Lung (tissue), 12 donors: Measurements from ENCODE around the gene BAIAP2. TPM values are rescaled to one million over a fixed set of nuclear protein-coding genes. Genes with fewer than 3 reads are reported as not detected.

Source experiments
- ATAC-seq: fragments of 200-7000 bp; cut with Tn5 transposase; one replicate; pipeline ENCODE4 v1.9.1; 2020; ENCODE audit warnings: moderate number of reproducible peaks; ENCODE audit not compliant: insufficient read depth, low FRiP score
- DNase-seq, 3 donors: peaks; one replicate each; pipeline ENCODE4 v3.0.0-alpha.2; 2013 to 2017
- H3K27ac ChIP-seq, 2 donors: one replicate each; pipeline ENCODE4 v1.5.1; 2013; ENCODE audit warnings: mild to moderate bottlenecking in 2 of 2, moderate library complexity in 2 of 2, control low read depth in 1 of 2, inconsistent platforms in 1 of 2, low read depth in 1 of 2, low read length in 1 of 2
- H3K27me3 ChIP-seq, 3 donors: one replicate each; pipeline ENCODE4 v1.5.1; 2013; ENCODE audit warnings: low read length in 2 of 3; ENCODE audit not compliant: control insufficient read depth in 3 of 3, insufficient read depth in 3 of 3
- H3K36me3 ChIP-seq, 4 donors: one replicate each; pipeline ENCODE4 v1.5.1; 2013; ENCODE audit warnings: low read length in 4 of 4, mild to moderate bottlenecking in 1 of 4, moderate library complexity in 1 of 4; ENCODE audit not compliant: control insufficient read depth in 4 of 4, insufficient read depth in 4 of 4
- H3K4me1 ChIP-seq, 5 donors: one replicate each; pipeline ENCODE4 v1.5.1; 2013; ENCODE audit warnings: low read length in 5 of 5, mild to moderate bottlenecking in 2 of 5, moderate library complexity in 1 of 5; ENCODE audit not compliant: control insufficient read depth in 5 of 5, insufficient read depth in 5 of 5
- H3K4me3 ChIP-seq: one replicate; pipeline ENCODE4 v1.5.1; 2013; ENCODE audit warnings: mild to moderate bottlenecking, control low read depth, moderate library complexity
- H3K9ac ChIP-seq, 2 donors: one replicate each; pipeline ENCODE4 v1.5.1; 2013; ENCODE audit warnings: low read length in 2 of 2, control low read depth in 1 of 2; ENCODE audit not compliant: insufficient read depth in 1 of 2
- H3K9me3 ChIP-seq, 4 donors: one replicate each; pipeline ENCODE4 v1.5.1; 2013; ENCODE audit warnings: low read length in 3 of 4, mild to moderate bottlenecking in 1 of 4, moderate library complexity in 1 of 4; ENCODE audit not compliant: control insufficient read depth in 4 of 4, insufficient read depth in 3 of 4
- CTCF ChIP-seq: IDR thresholded peaks from 2 replicates; pipeline ENCODE4 v1.5.1; 2012; ENCODE audit warnings: mild to moderate bottlenecking; ENCODE audit errors: control extremely low read depth, extremely low read depth
- WGBS, 2 donors: extraction: QIAGEN DNeasy Blood & Tissue Kit; methylation state at CpG; one replicate each; pipeline ENCODE4 v1.1.7; 2013; 5-methylcytosine and 5-hydroxymethylcytosine counted together
- polyA plus RNA-seq, 2 donors: library from polyadenylated mRNA; stranded (reverse); fragments of 200-250 nt; gene quantifications; one replicate each; pipeline ENCODE4 v1.2.1, GENCODE V29; 2013
- total RNA-seq, 2 donors: library from RNA; depleted of rRNA in 1 of 2; stranded (reverse); fragments of >200 nt in 1 of 2; gene quantifications; one replicate each; pipeline ENCODE4 v1.2.1, GENCODE V29; 2014 to 2021
- donor health status: control.
- donor health status: control.
- donor health status: Bipolar disorder and iron deficiency.
- donor health status: healthy.
- donor health status: DM: yes; HTN: yes; CAD: no.

BAIAP2 gene
- total and polyA plus RNA-seq, 4 donors = 59.2 to 141 (median 77.7) TPM

GRCh38 chr17:81150377-81151077, 115.6 kb downstream of the BAIAP2 start:
- peaks cover 0 to 4% (median 0%) of the 10 kb centered on the region in 4 donors for H3K9me3 ChIP-seq
- no peak overlapping the region for H3K9ac ChIP-seq
- no peak for TF ChIP-seq CTCF
- H3K4me3 ChIP-seq = no peak overlapping the region
- no peaks in the 10 kb centered on the region for H3K27me3 ChIP-seq
- DNase-seq = no peak
- ATAC-seq = no peak
- no peaks in the 10 kb centered on the region for H3K36me3 ChIP-seq
- H3K4me1 ChIP-seq = peaks cover 0 to 7% (median 0%) of the 10 kb centered on the region in 5 donors
- H3K27ac ChIP-seq = peak overlapping the region in 1 of 2 donors; percentile 77
- 36 to 59% methylated on average over 11 to 14 of the region's 14 CpGs for WGBS, 2 donors

- Histone ChIP-seq H3K36me3 (no peaks in the 10 kb centered on the region), H3K9ac (no peak overlapping the region), H3K9me3 (peaks cover 0 to 4% (median 0%) of the 10 kb centered on the region in 4 donors), H3K4me1 (peaks cover 0 to 7% (median 0%) of the 10 kb centered on the region in 5 donors), H3K27me3 (no peaks in the 10 kb centered on the region), H3K27ac (peak overlapping the region in 1 of 2 donors; percentile 35), H3K4me3 (no peak overlapping the region)
- DNase-seq (no peak), ATAC-seq (no peak)
- TF ChIP-seq CTCF = no peak
- 46 to 70% methylated on average over 12 of the region's 13 CpGs for WGBS, 2 donors
These were observed 116.3 kb downstream of the BAIAP2 start for GRCh38 chr17:81151278-81151677.

- H3K9ac ChIP-seq = no peak overlapping the region
- H3K27me3 ChIP-seq = no peaks in the 10 kb centered on the region
- no peak overlapping the region for H3K27ac ChIP-seq
- peaks cover 0 to 7% (median 0%) of the 10 kb centered on the region in 5 donors for H3K4me1 ChIP-seq
- H3K4me3 ChIP-seq = no peak overlapping the region
- WGBS, 2 donors = 66 to 78% methylated on average over 8 of the region's 8 CpGs
- DNase-seq (no peak), ATAC-seq (no peak)
- H3K36me3 ChIP-seq = no peaks in the 10 kb centered on the region
- no peak for TF ChIP-seq CTCF
- peaks cover 0 to 4% (median 0%) of the 10 kb centered on the region in 4 donors for H3K9me3 ChIP-seq
These were observed 117.4 kb downstream of the BAIAP2 start for GRCh38 chr17:81152288-81152828.
